HepG2 (cell line): Measurements from ENCODE around the gene ABHD2. TPM values are rescaled to one million over a fixed set of nuclear protein-coding genes. Genes with fewer than 3 reads are reported as not detected.
A peak's percentile ranks its signal among the peaks of the same experiment; 100 is the strongest.

Experiments
- ARHGAP35 ChIP-seq: sonication (generic); formaldehyde crosslinking; IDR thresholded peaks from 2 replicates; pipeline ENCODE4 v1.9.0; 2022; ENCODE audit warnings: mild to moderate bottlenecking, inconsistent platforms, moderate library complexity, missing genetic modification reagents, borderline replicate concordance
- DNMT1 ChIP-seq: sonication (generic); formaldehyde crosslinking; IDR thresholded peaks from 2 replicates; pipeline ENCODE4 v1.5.1; 2020; ENCODE audit warnings: mild to moderate bottlenecking, missing genetic modification reagents
- HDAC1 ChIP-seq: sonication (generic); formaldehyde crosslinking; IDR thresholded peaks from 2 replicates; pipeline ENCODE4 v1.5.1; 2020; ENCODE audit warnings: mild to moderate bottlenecking, missing genetic modification reagents
- IRX3 ChIP-seq: sonication (generic); formaldehyde crosslinking; IDR thresholded peaks from 2 replicates; pipeline ENCODE4 v1.8.1; 2023; ENCODE audit warnings: mild to moderate bottlenecking, low read depth, missing genetic modification reagents, borderline replicate concordance
- KLF9 ChIP-seq: IDR thresholded peaks from 2 replicates; pipeline ENCODE4 v1.6.1; 2016; ENCODE audit warnings: low read depth
- NFKBIZ ChIP-seq: IDR thresholded peaks from 2 replicates; pipeline ENCODE4 v1.6.1; 2018; ENCODE audit warnings: missing genetic modification reagents, missing compliant biosample characterization
- NR2F1 ChIP-seq, 2 experiments: fragments of 450-650 bp in 1 of 2; formaldehyde crosslinking in 1 of 2; IDR thresholded peaks; 2 replicates each; pipeline versions ENCODE4 v1.5.0 to v1.6.1; 2016 to 2020; ENCODE audit warnings: mild to moderate bottlenecking in 1 of 2, missing compliant biosample characterization in 1 of 2, missing genetic modification reagents in 1 of 2, moderate library complexity in 1 of 2
- PCBP1 ChIP-seq: fragments of 200-400 bp; formaldehyde crosslinking; IDR thresholded peaks from 2 replicates; pipeline ENCODE4 v1.6.1; 2017; ENCODE audit warnings: mild to moderate bottlenecking, low read depth, low read length, borderline replicate concordance
- POLR2AphosphoS5 ChIP-seq: IDR thresholded peaks from 2 replicates; pipeline ENCODE4 v1.6.1; 2012; ENCODE audit warnings: low read depth, low read length
- RELA ChIP-seq: sonication (generic); formaldehyde crosslinking; IDR thresholded peaks from 2 replicates; pipeline ENCODE4 v1.4.0; 2020; ENCODE audit warnings: missing genetic modification reagents
- RNF2 ChIP-seq: fragments of 450-650 bp; conservative IDR thresholded peaks from 2 replicates; pipeline ENCODE4 v1.6.1; 2016; ENCODE audit warnings: low read depth
- SP1 ChIP-seq, 2 experiments: fragments of 450-650 bp in 1 of 2; sonication (generic) in 1 of 2; formaldehyde crosslinking in 1 of 2; IDR thresholded peaks; 2 replicates each; pipeline versions ENCODE4 v1.4.0 to v1.6.1; 2016 to 2020; ENCODE audit warnings: missing genetic modification reagents in 1 of 2
- U2AF1 ChIP-seq: fragments of 200-400 bp; formaldehyde crosslinking; optimal IDR thresholded peaks from 2 replicates; pipeline ENCODE3; 2017; ENCODE audit warnings: mild to moderate bottlenecking, low read depth, low read length
- ZNF280B ChIP-seq: sonication (generic); formaldehyde crosslinking; IDR thresholded peaks from 2 replicates; pipeline ENCODE4 v1.5.0; 2020; ENCODE audit warnings: missing genetic modification reagents, mild to moderate bottlenecking, borderline replicate concordance
- ZNF292 ChIP-seq: sonication (generic); formaldehyde crosslinking; IDR thresholded peaks from 2 replicates; pipeline ENCODE4 v1.8.1; 2022; ENCODE audit warnings: mild to moderate bottlenecking, low read depth, missing genetic modification reagents, borderline replicate concordance
- ZNF501 ChIP-seq: sonication (generic); formaldehyde crosslinking; IDR thresholded peaks from 2 replicates; pipeline ENCODE4 v1.5.1; 2020; ENCODE audit warnings: mild to moderate bottlenecking, moderate library complexity, missing genetic modification reagents
- ZNF703 ChIP-seq: sonication (generic); formaldehyde crosslinking; IDR thresholded peaks from 2 replicates; pipeline ENCODE4 v1.5.1; 2020; ENCODE audit warnings: missing genetic modification reagents, mild to moderate bottlenecking, moderate library complexity, borderline replicate concordance
- polyA plus RNA-seq, 8 experiments: library from polyadenylated mRNA; depleted of rRNA in 3 of 8; stranded (reverse) in 7 of 8; unstranded in 1 of 8; fragments of >200 nt; fragmentation: Illumina TruSeq in 4 of 8; extraction: Trizol in 4 of 8; gene quantifications; 2 replicates each; pipeline versions ENCODE4 v1.2.1 to v1.2.3, GENCODE V29; 2011 to 2016; ENCODE audit warnings: low read depth in 4 of 8, missing spikeins in 1 of 8, mixed read lengths in 1 of 8; ENCODE audit not compliant: insufficient read depth in 1 of 8
- total RNA-seq, 5 experiments: library from RNA; depleted of rRNA; stranded (reverse); fragments of >200 nt; fragmentation: Illumina TruSeq; extraction: Trizol; gene quantifications; 2 replicates each; pipeline ENCODE4 v1.2.3, GENCODE V29; 2016; ENCODE audit warnings: low read depth in 1 of 5
- TF ChIP-seq, protein P1 (sequence below): sonication (generic); formaldehyde crosslinking; IDR thresholded peaks from 2 replicates; pipeline ENCODE4 v1.5.0; 2020; ENCODE audit warnings: mild to moderate bottlenecking, missing genetic modification reagents
- TF ChIP-seq, protein P2 (sequence below): sonication (generic); formaldehyde crosslinking; conservative IDR thresholded peaks from 2 replicates; pipeline ENCODE4 v1.4.0; 2020; ENCODE audit warnings: missing genetic modification reagents
- TF ChIP-seq, protein P3 (sequence below): sonication (generic); formaldehyde crosslinking; IDR thresholded peaks from 2 replicates; pipeline ENCODE4 v1.4.0; 2020; ENCODE audit warnings: missing genetic modification reagents
- TF ChIP-seq, protein P4 (sequence below): sonication (generic); formaldehyde crosslinking; IDR thresholded peaks from 2 replicates; pipeline ENCODE4 v1.4.0; 2020; ENCODE audit warnings: missing genetic modification reagents, low read depth, mild to moderate bottlenecking, borderline replicate concordance

ABHD2 gene
- total and polyA plus RNA-seq, 2 of the 13 experiments (the other 11 are each of a cell fraction or from before 2014, with no cell fraction given) = 14.8 to 22.4 TPM

- TF ChIP-seq, protein P1, sequence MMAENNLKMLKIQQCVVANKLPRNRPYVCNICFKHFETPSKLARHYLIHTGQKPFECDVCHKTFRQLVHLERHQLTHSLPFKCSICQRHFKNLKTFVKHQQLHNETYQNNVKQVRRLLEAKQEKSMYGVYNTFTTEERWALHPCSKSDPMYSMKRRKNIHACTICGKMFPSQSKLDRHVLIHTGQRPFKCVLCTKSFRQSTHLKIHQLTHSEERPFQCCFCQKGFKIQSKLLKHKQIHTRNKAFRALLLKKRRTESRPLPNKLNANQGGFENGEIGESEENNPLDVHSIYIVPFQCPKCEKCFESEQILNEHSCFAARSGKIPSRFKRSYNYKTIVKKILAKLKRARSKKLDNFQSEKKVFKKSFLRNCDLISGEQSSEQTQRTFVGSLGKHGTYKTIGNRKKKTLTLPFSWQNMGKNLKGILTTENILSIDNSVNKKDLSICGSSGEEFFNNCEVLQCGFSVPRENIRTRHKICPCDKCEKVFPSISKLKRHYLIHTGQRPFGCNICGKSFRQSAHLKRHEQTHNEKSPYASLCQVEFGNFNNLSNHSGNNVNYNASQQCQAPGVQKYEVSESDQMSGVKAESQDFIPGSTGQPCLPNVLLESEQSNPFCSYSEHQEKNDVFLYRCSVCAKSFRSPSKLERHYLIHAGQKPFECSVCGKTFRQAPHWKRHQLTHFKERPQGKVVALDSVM (CRISPR knock-in tag) = no peak; the same call in 1 of the 2 replicates
- TF ChIP-seq, protein P2, sequence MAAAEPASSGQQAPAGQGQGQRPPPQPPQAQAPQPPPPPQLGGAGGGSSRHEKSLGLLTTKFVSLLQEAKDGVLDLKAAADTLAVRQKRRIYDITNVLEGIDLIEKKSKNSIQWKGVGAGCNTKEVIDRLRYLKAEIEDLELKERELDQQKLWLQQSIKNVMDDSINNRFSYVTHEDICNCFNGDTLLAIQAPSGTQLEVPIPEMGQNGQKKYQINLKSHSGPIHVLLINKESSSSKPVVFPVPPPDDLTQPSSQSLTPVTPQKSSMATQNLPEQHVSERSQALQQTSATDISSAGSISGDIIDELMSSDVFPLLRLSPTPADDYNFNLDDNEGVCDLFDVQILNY (CRISPR knock-in tag) = peak; percentile 92
- no peak for TF ChIP-seq SP1 (IDR thresholded peaks at IDR 0.05)
- TF ChIP-seq SP1 (CRISPR knock-in tag; IDR thresholded peaks at IDR 0.05) = peak; percentile 49; the same call in 1 of the 2 replicates
- no peak for TF ChIP-seq DNMT1 (CRISPR knock-in tag)
- peak; percentile 71; the same call in 1 of the 2 replicates for TF ChIP-seq RELA (CRISPR knock-in tag)
- TF ChIP-seq RNF2 = peak; percentile 88; the same call in 1 of the 2 replicates
- TF ChIP-seq U2AF1 = no peak
- TF ChIP-seq NR2F1 (CRISPR knock-in tag; IDR thresholded peaks at IDR 0.05) = no peak
- TF ChIP-seq ARHGAP35 (CRISPR knock-in tag) = no peak
- TF ChIP-seq ZNF292 (CRISPR knock-in tag) = no peak
- peak; percentile 59; the same call in 1 of the 2 replicates for TF ChIP-seq ZNF280B (CRISPR knock-in tag)
- TF ChIP-seq IRX3 (CRISPR knock-in tag) = peak; percentile 86; the same call in 1 of the 2 replicates
- TF ChIP-seq ZNF501 = peak; percentile 91
- TF ChIP-seq PCBP1 = peak; percentile 92; the same call in 1 of the 2 replicates
- TF ChIP-seq NFKBIZ (CRISPR knock-in tag) = no peak
- TF ChIP-seq HDAC1 (CRISPR knock-in tag) = peak; percentile 100
- no peak for TF ChIP-seq ZNF703 (CRISPR knock-in tag)
- TF ChIP-seq KLF9 (CRISPR knock-in tag) = no peak
- TF ChIP-seq, protein P3, sequence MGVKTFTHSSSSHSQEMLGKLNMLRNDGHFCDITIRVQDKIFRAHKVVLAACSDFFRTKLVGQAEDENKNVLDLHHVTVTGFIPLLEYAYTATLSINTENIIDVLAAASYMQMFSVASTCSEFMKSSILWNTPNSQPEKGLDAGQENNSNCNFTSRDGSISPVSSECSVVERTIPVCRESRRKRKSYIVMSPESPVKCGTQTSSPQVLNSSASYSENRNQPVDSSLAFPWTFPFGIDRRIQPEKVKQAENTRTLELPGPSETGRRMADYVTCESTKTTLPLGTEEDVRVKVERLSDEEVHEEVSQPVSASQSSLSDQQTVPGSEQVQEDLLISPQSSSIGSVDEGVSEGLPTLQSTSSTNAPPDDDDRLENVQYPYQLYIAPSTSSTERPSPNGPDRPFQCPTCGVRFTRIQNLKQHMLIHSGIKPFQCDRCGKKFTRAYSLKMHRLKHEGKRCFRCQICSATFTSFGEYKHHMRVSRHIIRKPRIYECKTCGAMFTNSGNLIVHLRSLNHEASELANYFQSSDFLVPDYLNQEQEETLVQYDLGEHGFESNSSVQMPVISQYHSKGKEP (CRISPR knock-in tag) = no peak
- peak; percentile 63 for TF ChIP-seq POLR2AphosphoS5
- TF ChIP-seq, protein P4, sequence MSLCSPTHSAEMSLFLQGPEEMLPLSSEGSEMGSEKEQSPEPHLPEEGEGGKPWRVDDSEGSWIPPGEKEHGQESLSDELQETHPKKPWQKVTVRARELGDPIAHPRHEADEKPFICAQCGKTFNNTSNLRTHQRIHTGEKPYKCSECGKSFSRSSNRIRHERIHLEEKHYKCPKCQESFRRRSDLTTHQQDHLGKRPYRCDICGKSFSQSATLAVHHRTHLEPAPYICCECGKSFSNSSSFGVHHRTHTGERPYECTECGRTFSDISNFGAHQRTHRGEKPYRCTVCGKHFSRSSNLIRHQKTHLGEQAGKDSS (CRISPR knock-in tag) = peak; percentile 60; the same call in 1 of the 2 replicates
Observed at GRCh38 chr15:89243691-89244573, 155.7 kb downstream of the ABHD2 start, which contains the start of gene FANCI (continued).
